ENCODE results near the gene DSCAM. TPM values are rescaled to one million over a fixed set of nuclear protein-coding genes. Genes with fewer than 3 reads are reported as not detected.

DSCAM gene
- total RNA-seq, 1 experiment from 2014 or later: 0.13 TPM

DNA sequence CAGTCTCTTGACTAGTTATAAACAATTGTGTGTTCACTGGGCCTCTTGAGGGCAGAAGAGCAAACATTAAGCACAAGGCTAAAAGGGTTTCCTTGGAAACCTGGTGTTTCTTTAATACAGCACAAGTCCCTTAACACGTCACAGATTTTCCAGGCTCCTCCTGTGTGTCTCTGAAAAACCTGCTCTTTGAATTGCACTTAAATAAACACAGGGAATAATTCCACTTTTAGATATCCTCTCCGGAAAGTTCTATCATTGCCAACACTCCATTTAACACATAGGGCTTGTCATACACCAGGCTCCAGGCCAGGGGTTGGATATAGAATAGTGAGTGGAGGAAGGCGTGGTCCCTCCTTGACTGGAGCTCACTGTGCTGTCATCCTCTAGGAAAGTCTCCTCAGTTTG is 442.6 kb downstream of the DSCAM start:
- no peak overlapping the region for H3K27ac Mint-ChIP-seq
- peaks cover 22% of the 10 kb centered on the region for H3K9me3 Mint-ChIP-seq
- ChIA-PET CTCF (no interaction called here), POLR2A (no interaction called here)
- H3K4me1 Mint-ChIP-seq: no peaks in the 10 kb centered on the region
- H3K36me3 Mint-ChIP-seq: no peaks in the 10 kb centered on the region
- no peaks in the 10 kb centered on the region for H3K27me3 Mint-ChIP-seq (ENCODE audit: low read depth)
- no peak for TF ChIP-seq ZNF671 (CRISPR knock-in tag; IDR thresholded peaks at IDR 0.05)
- TF ChIP-seq MLX (CRISPR knock-in tag; IDR thresholded peaks at IDR 0.05): no peak
- no peak for TF ChIP-seq PRRX2 (CRISPR knock-in tag; IDR thresholded peaks at IDR 0.05)
- ATAC-seq (no peak), DNase-seq (ENCODE audit: low spot score) (no peak)
- no peak overlapping the region for H3K4me3 Mint-ChIP-seq

DNA sequence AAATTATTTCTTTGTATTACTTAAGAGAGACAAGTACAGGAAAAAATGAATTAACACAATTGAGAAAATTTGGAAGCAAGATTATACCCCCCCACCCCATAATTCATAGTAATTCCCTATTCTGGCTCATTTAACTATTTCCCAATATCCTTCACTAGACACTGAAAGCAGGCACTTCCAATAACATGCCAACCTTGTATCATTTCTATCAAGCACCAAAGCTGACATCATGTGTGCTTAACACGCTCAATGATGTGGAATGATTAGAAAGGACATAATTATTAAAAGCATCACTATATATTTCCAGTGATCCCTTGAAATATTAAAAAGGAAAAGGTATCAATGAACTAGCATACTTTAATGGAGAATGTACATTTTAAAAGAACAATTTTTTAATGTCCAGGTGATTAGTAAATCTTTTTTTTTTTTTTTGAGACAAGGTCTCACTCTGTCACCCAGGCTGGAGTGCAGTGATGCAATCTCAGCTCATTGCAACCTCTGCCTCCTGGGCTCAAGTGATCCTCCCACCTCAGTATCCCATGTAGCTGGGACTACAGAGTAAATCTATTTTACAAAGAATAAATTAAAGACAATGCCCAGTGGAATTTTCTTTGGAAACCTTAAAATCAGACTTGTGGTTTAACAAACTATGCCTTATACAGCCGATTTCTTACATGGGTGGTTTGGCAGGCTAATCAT is 443.9 kb downstream of the DSCAM start:
- no peak overlapping the region for H3K27ac Mint-ChIP-seq
- H3K4me1 Mint-ChIP-seq: no peaks in the 10 kb centered on the region
- no peak for DNase-seq (ENCODE audit: low spot score)
- ChIA-PET CTCF (no interaction called here), POLR2A (no interaction called here)
- peaks cover 22% of the 10 kb centered on the region for H3K9me3 Mint-ChIP-seq
- TF ChIP-seq, protein P1, sequence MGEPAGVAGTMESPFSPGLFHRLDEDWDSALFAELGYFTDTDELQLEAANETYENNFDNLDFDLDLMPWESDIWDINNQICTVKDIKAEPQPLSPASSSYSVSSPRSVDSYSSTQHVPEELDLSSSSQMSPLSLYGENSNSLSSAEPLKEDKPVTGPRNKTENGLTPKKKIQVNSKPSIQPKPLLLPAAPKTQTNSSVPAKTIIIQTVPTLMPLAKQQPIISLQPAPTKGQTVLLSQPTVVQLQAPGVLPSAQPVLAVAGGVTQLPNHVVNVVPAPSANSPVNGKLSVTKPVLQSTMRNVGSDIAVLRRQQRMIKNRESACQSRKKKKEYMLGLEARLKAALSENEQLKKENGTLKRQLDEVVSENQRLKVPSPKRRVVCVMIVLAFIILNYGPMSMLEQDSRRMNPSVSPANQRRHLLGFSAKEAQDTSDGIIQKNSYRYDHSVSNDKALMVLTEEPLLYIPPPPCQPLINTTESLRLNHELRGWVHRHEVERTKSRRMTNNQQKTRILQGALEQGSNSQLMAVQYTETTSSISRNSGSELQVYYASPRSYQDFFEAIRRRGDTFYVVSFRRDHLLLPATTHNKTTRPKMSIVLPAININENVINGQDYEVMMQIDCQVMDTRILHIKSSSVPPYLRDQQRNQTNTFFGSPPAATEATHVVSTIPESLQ (CRISPR knock-in tag; IDR thresholded peaks at IDR 0.05): no peak
- TF ChIP-seq, protein P2, sequence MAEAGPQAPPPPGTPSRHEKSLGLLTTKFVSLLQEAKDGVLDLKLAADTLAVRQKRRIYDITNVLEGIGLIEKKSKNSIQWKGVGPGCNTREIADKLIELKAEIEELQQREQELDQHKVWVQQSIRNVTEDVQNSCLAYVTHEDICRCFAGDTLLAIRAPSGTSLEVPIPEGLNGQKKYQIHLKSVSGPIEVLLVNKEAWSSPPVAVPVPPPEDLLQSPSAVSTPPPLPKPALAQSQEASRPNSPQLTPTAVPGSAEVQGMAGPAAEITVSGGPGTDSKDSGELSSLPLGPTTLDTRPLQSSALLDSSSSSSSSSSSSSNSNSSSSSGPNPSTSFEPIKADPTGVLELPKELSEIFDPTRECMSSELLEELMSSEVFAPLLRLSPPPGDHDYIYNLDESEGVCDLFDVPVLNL (CRISPR knock-in tag; IDR thresholded peaks at IDR 0.05; ENCODE audit: borderline replicate concordance, low read depth): no peak
- no peak for TF ChIP-seq ARID4B (CRISPR knock-in tag; IDR thresholded peaks at IDR 0.05; ENCODE audit: borderline replicate concordance)
- TF ChIP-seq IRF2 (CRISPR knock-in tag; IDR thresholded peaks at IDR 0.05; ENCODE audit: borderline replicate concordance, low read depth): no peak
- no peak for TF ChIP-seq SOX15 (CRISPR knock-in tag; IDR thresholded peaks at IDR 0.05)
- TF ChIP-seq, protein P3, sequence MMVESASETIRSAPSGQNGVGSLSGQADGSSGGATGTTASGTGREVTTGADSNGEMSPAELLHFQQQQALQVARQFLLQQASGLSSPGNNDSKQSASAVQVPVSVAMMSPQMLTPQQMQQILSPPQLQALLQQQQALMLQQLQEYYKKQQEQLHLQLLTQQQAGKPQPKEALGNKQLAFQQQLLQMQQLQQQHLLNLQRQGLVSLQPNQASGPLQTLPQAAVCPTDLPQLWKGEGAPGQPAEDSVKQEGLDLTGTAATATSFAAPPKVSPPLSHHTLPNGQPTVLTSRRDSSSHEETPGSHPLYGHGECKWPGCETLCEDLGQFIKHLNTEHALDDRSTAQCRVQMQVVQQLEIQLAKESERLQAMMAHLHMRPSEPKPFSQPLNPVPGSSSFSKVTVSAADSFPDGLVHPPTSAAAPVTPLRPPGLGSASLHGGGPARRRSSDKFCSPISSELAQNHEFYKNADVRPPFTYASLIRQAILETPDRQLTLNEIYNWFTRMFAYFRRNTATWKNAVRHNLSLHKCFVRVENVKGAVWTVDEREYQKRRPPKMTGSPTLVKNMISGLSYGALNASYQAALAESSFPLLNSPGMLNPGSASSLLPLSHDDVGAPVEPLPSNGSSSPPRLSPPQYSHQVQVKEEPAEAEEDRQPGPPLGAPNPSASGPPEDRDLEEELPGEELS (CRISPR knock-in tag; IDR thresholded peaks at IDR 0.05): no peak
- TF ChIP-seq OVOL2 (CRISPR knock-in tag; IDR thresholded peaks at IDR 0.05; ENCODE audit: borderline replicate concordance): no peak
- no peak for TF ChIP-seq ZNF512 (CRISPR knock-in tag; IDR thresholded peaks at IDR 0.05; ENCODE audit: borderline replicate concordance)
- TF ChIP-seq TCF7 (CRISPR knock-in tag; IDR thresholded peaks at IDR 0.05; ENCODE audit: low read depth): no peak
- TF ChIP-seq ATF3 (CRISPR knock-in tag; conservative IDR thresholded peaks at IDR 0.05): no peak
- no peaks in the 10 kb centered on the region for H3K27me3 Mint-ChIP-seq (ENCODE audit: low read depth)
- no peak overlapping the region for H3K4me3 Mint-ChIP-seq
- no peak for ATAC-seq
- H3K36me3 Mint-ChIP-seq: no peaks in the 10 kb centered on the region
